Gastrocnemius medialis (tissue), 4 donors: ENCODE measurements around the gene FCRL5.

Experiments
- POLR2A ChIP-seq, 2 donors: fragments of 450-650 bp; IDR thresholded peaks; one replicate each; pipeline ENCODE4 v1.6.1; 2017; ENCODE audit warnings: antibody characterized with exemption in 2 of 2, mild to moderate bottlenecking in 2 of 2, moderate library complexity in 2 of 2
- TF ChIP-seq, protein P1 (sequence below), 5 experiments: fragments of 450-650 bp in 3 of 5; fragments of 200-600 bp in 2 of 5; sonication (generic) in 2 of 5; IDR thresholded peaks in 4 of 5; conservative IDR thresholded peaks in 1 of 5; 1 replicate in 4 of 5; 2 replicates in 1 of 5; pipeline ENCODE4 v1.5.1; 2016 to 2019; ENCODE audit warnings: antibody characterized with exemption in 5 of 5, mild to moderate bottlenecking in 3 of 5, moderate library complexity in 3 of 5

- TF ChIP-seq, protein P1, sequence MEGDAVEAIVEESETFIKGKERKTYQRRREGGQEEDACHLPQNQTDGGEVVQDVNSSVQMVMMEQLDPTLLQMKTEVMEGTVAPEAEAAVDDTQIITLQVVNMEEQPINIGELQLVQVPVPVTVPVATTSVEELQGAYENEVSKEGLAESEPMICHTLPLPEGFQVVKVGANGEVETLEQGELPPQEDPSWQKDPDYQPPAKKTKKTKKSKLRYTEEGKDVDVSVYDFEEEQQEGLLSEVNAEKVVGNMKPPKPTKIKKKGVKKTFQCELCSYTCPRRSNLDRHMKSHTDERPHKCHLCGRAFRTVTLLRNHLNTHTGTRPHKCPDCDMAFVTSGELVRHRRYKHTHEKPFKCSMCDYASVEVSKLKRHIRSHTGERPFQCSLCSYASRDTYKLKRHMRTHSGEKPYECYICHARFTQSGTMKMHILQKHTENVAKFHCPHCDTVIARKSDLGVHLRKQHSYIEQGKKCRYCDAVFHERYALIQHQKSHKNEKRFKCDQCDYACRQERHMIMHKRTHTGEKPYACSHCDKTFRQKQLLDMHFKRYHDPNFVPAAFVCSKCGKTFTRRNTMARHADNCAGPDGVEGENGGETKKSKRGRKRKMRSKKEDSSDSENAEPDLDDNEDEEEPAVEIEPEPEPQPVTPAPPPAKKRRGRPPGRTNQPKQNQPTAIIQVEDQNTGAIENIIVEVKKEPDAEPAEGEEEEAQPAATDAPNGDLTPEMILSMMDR (IDR thresholded peaks at IDR 0.05 in 4 of 5, conservative IDR thresholded peaks at IDR 0.05 in 1 of 5) = no peak
- no peak for TF ChIP-seq POLR2A (IDR thresholded peaks at IDR 0.05)
Observed at GRCh38 chr1:157566484-157567300, 14.4 kb upstream of the FCRL5 start.
